ENCODE measurements around the gene SMARCB1.
A peak's percentile ranks its signal among the peaks of the same experiment; 100 is the strongest.

Gene SMARCB1

GRCh38 chr22:23762842-23763578 lies 23.8 kb upstream of the SMARCB1 start, which contains the start of gene C22orf15:
TSS of gene C22orf15 (plus strand) at chr22:23762990. CDS start at chr22:23763307, 317 bp downstream.
- no peak for DNase-seq

- no peak for DNase-seq
These were observed 23.2 kb upstream of the SMARCB1 start for GRCh38 chr22:23763579-23763945.

DNA sequence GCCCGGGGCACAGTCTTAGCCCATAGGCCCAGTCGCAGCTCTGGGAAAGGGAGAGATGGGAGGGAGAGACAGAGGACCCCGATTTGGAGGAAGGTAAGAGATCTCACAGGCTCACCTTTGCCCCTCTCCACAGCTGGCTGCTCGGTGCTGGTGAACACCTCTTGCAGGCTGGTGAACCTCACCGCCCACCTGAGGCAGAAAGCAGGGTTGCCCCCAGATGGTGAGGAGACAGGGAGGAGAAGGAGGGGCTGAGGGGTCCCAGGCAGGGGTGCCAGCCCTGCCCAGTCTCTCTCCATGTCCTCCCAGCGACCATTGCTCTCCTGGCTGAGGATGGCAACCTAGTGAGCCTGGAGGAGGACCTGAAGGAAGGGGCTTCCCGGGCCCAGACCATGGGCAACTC lies 22.8 kb upstream of the SMARCB1 start:
- no peak for DNase-seq

DNA sequence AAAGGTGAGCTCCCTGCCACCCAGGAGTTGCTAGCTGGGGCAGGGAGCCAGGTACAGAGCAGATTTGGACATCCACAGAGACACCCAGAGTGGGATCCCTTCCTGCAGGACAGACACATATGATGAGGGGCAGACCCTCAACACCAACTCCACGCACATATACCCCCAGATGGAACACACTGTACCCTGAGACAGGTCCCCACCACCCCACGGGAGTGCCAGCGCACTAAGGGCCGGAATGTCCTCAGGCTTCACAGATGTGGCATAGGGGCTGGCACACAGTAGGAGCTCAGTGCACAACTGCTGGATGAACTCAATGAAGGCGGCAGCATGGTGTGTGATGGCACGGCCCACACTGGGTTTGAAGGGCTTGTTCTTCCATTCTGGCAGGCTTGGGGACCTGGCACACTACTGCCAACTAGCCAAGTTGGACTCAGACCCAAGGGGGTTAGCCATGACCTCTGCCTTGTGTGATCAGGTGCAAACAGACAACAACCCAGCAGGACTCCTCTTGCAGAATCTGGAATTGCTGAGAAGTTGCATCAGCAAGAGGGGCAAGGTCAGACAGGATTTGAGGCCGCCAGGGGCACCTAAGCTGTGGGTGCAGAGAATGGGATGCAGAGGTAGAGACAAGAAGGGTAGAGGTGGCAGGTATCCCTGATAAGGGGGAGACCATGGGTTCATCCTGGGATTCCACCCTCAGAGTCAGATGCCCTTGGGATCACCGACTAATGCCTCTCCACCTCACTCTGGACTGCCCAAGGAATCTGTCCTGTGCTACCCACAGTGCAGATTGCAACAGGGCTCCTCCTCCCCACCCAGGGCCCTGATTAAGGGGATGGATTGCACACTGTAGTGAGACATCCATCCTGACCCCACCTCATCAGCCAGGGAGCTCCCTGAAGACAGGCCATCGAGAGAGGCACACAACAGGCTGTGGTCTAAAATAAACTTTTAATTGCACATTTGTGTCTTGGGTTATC lies 21.6 kb upstream of the SMARCB1 start:
- DNase-seq, result no peak

GRCh38 chr22:23767303-23767672 lies 19.5 kb upstream of the SMARCB1 start:
- no peak for DNase-seq

DNA sequence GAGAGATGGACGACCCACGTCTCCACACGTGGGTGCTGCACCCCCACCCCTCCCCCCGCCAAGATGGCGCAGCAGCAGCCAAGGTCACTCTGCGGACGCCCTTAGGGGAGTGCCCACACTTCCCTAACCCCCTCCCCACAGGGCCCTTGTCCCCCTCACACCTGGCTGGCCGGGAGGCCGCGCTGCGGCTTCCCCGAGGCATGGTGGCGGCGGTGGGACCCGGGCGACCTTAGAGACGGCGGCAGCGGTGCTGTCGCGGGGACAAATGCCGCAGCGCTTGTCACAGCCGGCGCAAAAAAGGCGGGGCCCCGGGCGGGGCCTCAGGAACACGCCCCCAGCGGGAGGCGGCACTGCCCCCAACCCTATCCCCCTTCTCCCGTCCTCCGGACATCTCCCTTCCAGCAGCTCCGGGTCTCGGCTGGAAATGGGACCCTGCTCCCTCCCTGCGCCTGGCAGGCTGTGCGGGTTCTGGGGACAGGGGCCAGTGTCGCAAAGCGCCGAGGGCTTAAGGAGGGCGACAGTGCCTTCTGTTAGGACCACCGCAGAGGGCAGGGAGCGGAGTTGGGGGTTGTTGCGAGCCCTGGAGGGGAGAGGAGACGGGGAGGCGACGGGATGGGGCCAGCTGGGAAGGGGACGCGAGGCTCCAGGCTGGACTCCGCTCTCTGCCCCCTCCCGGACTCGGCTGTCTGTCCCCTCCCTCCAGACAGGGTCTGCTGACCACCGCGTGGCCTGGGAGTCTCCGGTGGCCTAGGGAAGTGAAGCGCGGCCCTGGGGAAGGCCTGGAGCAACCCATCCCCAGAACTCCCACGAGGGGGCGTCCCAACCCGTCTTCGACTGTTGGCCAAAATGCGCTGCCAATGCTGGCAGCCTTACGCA lies 18.9 kb upstream of the SMARCB1 start, which contains the start of gene CHCHD10:
Gene CHCHD10, minus strand, starts transcription at position 300 of the 876 bp plus-strand sequence. Its CDS starts 98 bp downstream, at position 202.
- DNase-seq, result peak; percentile 89

- no peak for DNase-seq
These were observed 17.3 kb upstream of the SMARCB1 start for GRCh38 chr22:23769321-23769965.

DNA sequence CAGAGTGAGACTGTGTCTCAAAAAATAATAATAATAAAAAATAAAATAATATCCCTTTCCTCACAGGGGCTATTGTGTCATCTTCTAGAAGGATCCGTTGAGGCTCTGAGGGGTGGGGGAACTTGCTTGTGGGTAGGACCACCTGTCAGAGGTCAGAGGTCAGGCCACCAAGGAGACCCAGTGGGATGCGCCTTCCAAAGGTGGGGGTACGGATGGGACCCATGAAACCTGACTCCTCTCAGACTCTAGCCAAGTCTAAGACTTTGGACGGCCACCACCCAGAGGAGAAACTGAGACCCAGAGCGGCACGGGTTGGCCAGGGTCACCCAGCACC lies 14.5 kb upstream of the SMARCB1 start:
- no peak for DNase-seq

GRCh38 chr22:23772649-23773473 lies 13.9 kb upstream of the SMARCB1 start, which contains the start of gene MMP11:
TSS of gene MMP11 (plus strand) at chr22:23772849. CDS start at chr22:23772871, 22 bp downstream.
- DNase-seq, result peak; percentile 80

DNA sequence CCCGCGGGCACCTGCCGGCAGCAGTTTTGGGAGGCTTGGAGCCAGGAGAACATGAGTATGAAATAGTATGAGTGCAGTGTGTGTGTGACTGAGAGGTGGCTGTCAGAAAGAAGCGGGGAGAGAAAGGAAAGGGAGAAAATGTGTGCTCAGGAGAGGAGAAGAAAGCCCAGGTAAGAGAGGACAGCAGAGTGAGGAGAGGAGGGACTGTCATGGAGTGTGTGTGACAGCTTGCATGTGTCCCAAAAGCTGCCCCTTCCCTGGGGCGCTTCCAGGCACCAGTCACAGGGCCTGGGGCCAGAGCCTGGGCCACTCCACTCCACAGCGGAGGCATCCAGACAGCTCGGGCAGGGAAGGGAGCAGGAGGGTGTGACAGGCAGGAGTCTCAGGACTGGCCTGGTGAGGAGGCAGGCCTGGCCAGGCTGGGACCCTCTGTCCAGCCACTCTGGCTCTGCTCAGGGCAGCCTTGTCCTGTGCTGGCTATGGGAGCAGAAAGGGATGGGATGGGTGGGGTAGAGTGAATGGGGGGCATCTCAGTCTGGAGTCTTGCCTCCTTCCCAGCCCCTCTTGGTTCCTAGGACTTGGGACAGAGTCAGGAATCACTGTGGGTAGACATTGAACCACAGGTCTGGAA lies 13.2 kb upstream of the SMARCB1 start:
- DNase-seq, result no peak

GRCh38 chr22:23774114-23774921 lies 12.4 kb upstream of the SMARCB1 start:
- DNase-seq, result no peak

GRCh38 chr22:23774922-23775436 lies 11.8 kb upstream of the SMARCB1 start:
- DNase-seq, result no peak

- DNase-seq, result no peak
These were observed 10.9 kb upstream of the SMARCB1 start for GRCh38 chr22:23775779-23776375.

DNA sequence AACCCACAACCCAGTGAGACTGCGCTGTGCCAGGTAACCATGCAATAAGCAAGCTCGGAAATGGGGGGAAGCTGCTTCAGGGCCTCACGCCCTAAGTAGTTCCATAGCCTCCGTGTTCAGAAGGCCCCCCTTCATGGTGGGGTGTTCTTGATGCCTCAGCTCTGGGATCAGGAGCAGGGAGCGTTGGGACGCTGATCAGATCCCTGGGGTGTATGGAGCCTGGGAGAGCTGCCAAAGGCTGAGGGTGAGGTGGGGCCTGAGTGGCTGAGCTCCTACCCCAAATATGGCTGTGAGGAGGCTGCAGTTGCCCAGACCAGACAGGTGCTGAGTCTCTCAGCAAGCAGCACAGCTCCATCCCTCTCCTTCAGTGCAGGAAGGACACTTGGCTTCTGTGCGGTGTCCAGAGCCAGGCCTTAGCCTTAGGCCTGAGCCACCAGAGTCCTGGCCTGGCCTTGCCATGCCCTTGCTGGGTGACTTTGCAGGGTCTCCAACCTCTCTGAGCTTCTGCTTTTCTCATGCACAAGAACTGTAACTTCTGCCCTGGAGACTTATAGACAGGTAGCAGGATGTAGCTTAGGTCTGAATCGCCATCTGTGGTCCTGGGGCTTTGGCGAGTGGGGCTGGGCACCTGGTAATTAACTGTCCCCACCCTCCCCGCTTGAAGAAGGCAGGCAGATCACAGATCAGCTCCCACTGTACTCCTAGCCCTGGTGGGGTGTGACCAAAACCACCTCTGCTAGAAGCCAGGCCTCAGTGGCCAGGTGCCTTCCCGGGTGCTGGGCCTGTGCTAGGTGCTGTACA lies 8.8 kb upstream of the SMARCB1 start:
- no peak for DNase-seq

GRCh38 chr22:23778577-23778900 lies 8.2 kb upstream of the SMARCB1 start:
- DNase-seq, result no peak

- no peak for DNase-seq
These were observed 7.7 kb upstream of the SMARCB1 start for GRCh38 chr22:23779083-23779482.

- no peak for DNase-seq
These were observed 7.0 kb upstream of the SMARCB1 start for GRCh38 chr22:23779731-23780130.

DNA sequence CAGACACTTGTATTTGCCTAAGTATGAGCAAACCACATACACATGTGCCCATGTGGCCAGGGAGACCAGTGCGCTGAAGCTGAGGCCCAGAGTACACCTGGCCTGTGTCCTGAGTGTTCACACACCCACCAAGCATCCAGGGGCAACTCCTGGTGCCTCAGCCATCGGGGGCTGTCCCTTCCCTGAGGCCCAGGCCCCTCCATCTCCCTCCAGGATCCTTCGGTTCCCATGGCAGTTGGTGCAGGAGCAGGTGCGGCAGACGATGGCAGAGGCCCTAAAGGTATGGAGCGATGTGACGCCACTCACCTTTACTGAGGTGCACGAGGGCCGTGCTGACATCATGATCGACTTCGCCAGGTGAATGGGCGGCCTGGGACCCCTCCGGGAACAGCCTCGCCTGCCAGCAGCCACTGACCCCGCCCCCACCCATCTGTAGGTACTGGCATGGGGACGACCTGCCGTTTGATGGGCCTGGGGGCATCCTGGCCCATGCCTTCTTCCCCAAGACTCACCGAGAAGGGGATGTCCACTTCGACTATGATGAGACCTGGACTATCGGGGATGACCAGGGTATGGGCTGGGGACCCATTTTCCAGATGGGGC lies 6.5 kb upstream of the SMARCB1 start:
- DNase-seq, result no peak
